Measurements from ENCODE around the gene PODNL1.
A peak's percentile ranks its signal among the peaks of the same experiment; 100 is the strongest.

The PODNL1 gene

GRCh38 chr19:13956365-13956744, 18.1 kb upstream of the PODNL1 start:
- no peak for DNase-seq

GRCh38 chr19:13955662-13956364, 17.6 kb upstream of the PODNL1 start:
- no peak for DNase-seq

- no peak for DNase-seq
Measured at GRCh38 chr19:13954185-13954584, 16.0 kb upstream of the PODNL1 start.

- no peak for DNase-seq
Measured at GRCh38 chr19:13952931-13953531, 14.8 kb upstream of the PODNL1 start.

- peak; percentile 96 to 98 for DNase-seq
Measured at GRCh38 chr19:13952154-13952930, 14.1 kb upstream of the PODNL1 start, which contains the start of gene DCAF15. Gene DCAF15, plus strand, starts transcription at chr19:13952509. Its CDS starts 4 bp downstream, at chr19:13952513.

- DNase-seq = no peak
Measured at GRCh38 chr19:13951799-13952153, 13.6 kb upstream of the PODNL1 start.

- DNase-seq = no peak
Measured at GRCh38 chr19:13951043-13951442, 12.8 kb upstream of the PODNL1 start.

GRCh38 chr19:13946414-13946813, 8.2 kb upstream of the PODNL1 start:
- DNase-seq = no peak

GRCh38 chr19:13942023-13942684, 3.9 kb upstream of the PODNL1 start:
- no peak for DNase-seq

GRCh38 chr19:13937479-13938300, 527 bp downstream of the PODNL1 start:
- no peak for DNase-seq

- DNase-seq = no peak
Measured at GRCh38 chr19:13935765-13936510, 2.3 kb downstream of the PODNL1 start.

- DNase-seq = no peak
Measured at GRCh38 chr19:13934785-13935109, 3.5 kb downstream of the PODNL1 start.

GRCh38 chr19:13932911-13933393, 5.3 kb downstream of the PODNL1 start:
- no peak for DNase-seq

GRCh38 chr19:13932149-13932637, 6.0 kb downstream of the PODNL1 start:
- no peak for DNase-seq

- no peak for DNase-seq
Measured at GRCh38 chr19:13931391-13932148, 6.6 kb downstream of the PODNL1 start.

GRCh38 chr19:13930402-13930801, 7.8 kb downstream of the PODNL1 start:
- no peak for DNase-seq

- DNase-seq = no peak
Measured at GRCh38 chr19:13929956-13930355, 8.3 kb downstream of the PODNL1 start.

- no peak for DNase-seq
Measured at GRCh38 chr19:13929340-13929739, 8.9 kb downstream of the PODNL1 start.

- no peak for DNase-seq
Measured at GRCh38 chr19:13926715-13927114, 11.5 kb downstream of the PODNL1 start.

GRCh38 chr19:13926010-13926409, 12.2 kb downstream of the PODNL1 start:
- no peak for DNase-seq
